T-helper 17 cell (primary cell): Measurements from ENCODE around the gene HMCN1. TPM values are rescaled to one million over a fixed set of nuclear protein-coding genes. Genes with fewer than 3 reads are reported as not detected.
"Not testable (repeated sequence)": the region's sequence is repeated elsewhere in the genome, so short reads cannot be mapped to it uniquely, and the experiment has no call there.

Experiments used
- ATAC-seq: fragments of 150-1000 bp; cut with Tn5 transposase; 2 replicates; pipeline ENCODE4 v1.10.0; 2021; ENCODE audit warnings: mild to moderate bottlenecking, moderate library complexity
- DNase-seq, 3 donors: peaks; one replicate each; pipeline versions ENCODE4 v3.0.0 to v3.0.0-alpha.2; 2020 to 2021
- H3K9me3 ChIP-seq: one replicate; pipeline ENCODE4 v1.7.0; 2013; ENCODE audit warnings: low read length, mild to moderate bottlenecking; ENCODE audit not compliant: control insufficient read depth, poor library complexity, severe bottlenecking
- H3K27ac Mint-ChIP-seq: one replicate; pipeline ENCODE4 v1.8.0; 2022; ENCODE audit warnings: mild to moderate bottlenecking, moderate library complexity, mixed read lengths
- H3K27me3 Mint-ChIP-seq: one replicate; pipeline ENCODE4 v1.8.0; 2022; ENCODE audit warnings: mixed read lengths
- H3K36me3 Mint-ChIP-seq: one replicate; pipeline ENCODE4 v1.8.0; 2022; ENCODE audit warnings: low read depth, mixed read lengths
- H3K4me1 Mint-ChIP-seq: one replicate; pipeline ENCODE4 v1.8.0; 2022; ENCODE audit warnings: mild to moderate bottlenecking, mixed read lengths
- H3K4me3 Mint-ChIP-seq: one replicate; pipeline ENCODE4 v1.8.0; 2022; ENCODE audit warnings: mild to moderate bottlenecking, moderate library complexity, mixed read lengths
- total RNA-seq, 4 donors: library from RNA in 2 of 4; stranded (reverse) in 2 of 4; gene quantifications; one replicate each; pipeline ENCODE4 v1.2.3 and lab custom pipeline; 2022 to 2026

The HMCN1 gene
- total RNA-seq, 2 donors from 2014 or later = 0.05 to 0.57 TPM

GRCh38 chr1:185880779-185881333, 146.7 kb downstream of the HMCN1 start:
- no peak for DNase-seq

GRCh38 chr1:185886046-185886445, 151.9 kb downstream of the HMCN1 start:
- ATAC-seq = no peak
- DNase-seq = no peak
- Mint-ChIP-seq H3K36me3 (no peaks in the 10 kb centered on the region), H3K4me1 (no peaks in the 10 kb centered on the region), H3K27me3 (no peaks in the 10 kb centered on the region), H3K4me3 (no peak overlapping the region), H3K27ac (no peak overlapping the region)
- peaks cover 3% of the 10 kb centered on the region for H3K9me3 ChIP-seq

More at GRCh38 chr1:185880779-185881333, 146.7 kb downstream of the HMCN1 start:
- no peak overlapping the region for H3K27ac Mint-ChIP-seq
- H3K4me1 Mint-ChIP-seq = no peaks in the 10 kb centered on the region
- ATAC-seq = no peak
- H3K9me3 ChIP-seq = no peaks in the 10 kb centered on the region
- no peaks in the 10 kb centered on the region for H3K27me3 Mint-ChIP-seq
- no peak overlapping the region for H3K4me3 Mint-ChIP-seq
- no peaks in the 10 kb centered on the region for H3K36me3 Mint-ChIP-seq

GRCh38 chr1:185886671-185887070, 152.5 kb downstream of the HMCN1 start:
- Mint-ChIP-seq H3K4me1 (no peaks in the 10 kb centered on the region), H3K27ac (no peak overlapping the region), H3K27me3 (no peaks in the 10 kb centered on the region), H3K4me3 (no peak overlapping the region), H3K36me3 (no peaks in the 10 kb centered on the region)
- peaks cover 3% of the 10 kb centered on the region for H3K9me3 ChIP-seq
- DNase-seq (no peak), ATAC-seq (no peak)

GRCh38 chr1:185892831-185893403, 158.7 kb downstream of the HMCN1 start:
- ATAC-seq, H3K27me3 Mint-ChIP-seq, H3K4me1 Mint-ChIP-seq, H3K9me3 ChIP-seq, H3K36me3 Mint-ChIP-seq, H3K4me3 Mint-ChIP-seq, H3K27ac Mint-ChIP-seq, DNase-seq: not testable (repeated sequence)

- no peak overlapping the region for H3K27ac Mint-ChIP-seq
- no peak for ATAC-seq
- no peaks in the 10 kb centered on the region for H3K4me1 Mint-ChIP-seq
- DNase-seq = no peak
- H3K4me3 Mint-ChIP-seq = no peak overlapping the region
- H3K9me3 ChIP-seq = no peaks in the 10 kb centered on the region
- H3K27me3 Mint-ChIP-seq = peaks cover 20% of the 10 kb centered on the region
- H3K36me3 Mint-ChIP-seq = no peaks in the 10 kb centered on the region
These were observed 160.6 kb downstream of the HMCN1 start for GRCh38 chr1:185894791-185895190.

- DNase-seq (no peak), ATAC-seq (no peak)
- H3K27ac Mint-ChIP-seq = no peak overlapping the region
- no peaks in the 10 kb centered on the region for H3K36me3 Mint-ChIP-seq
- H3K4me1 Mint-ChIP-seq = no peaks in the 10 kb centered on the region
- H3K27me3 Mint-ChIP-seq = peaks cover 25% of the 10 kb centered on the region
- no peak overlapping the region for H3K4me3 Mint-ChIP-seq
- H3K9me3 ChIP-seq = no peaks in the 10 kb centered on the region
These were observed 161.2 kb downstream of the HMCN1 start for GRCh38 chr1:185895208-185895900.

- DNase-seq (no peak), ATAC-seq (no peak)
- H3K4me1 Mint-ChIP-seq = no peaks in the 10 kb centered on the region
- H3K36me3 Mint-ChIP-seq = no peaks in the 10 kb centered on the region
- H3K9me3 ChIP-seq = no peaks in the 10 kb centered on the region
- no peak overlapping the region for H3K4me3 Mint-ChIP-seq
- H3K27me3 Mint-ChIP-seq = peaks cover 35% of the 10 kb centered on the region
- H3K27ac Mint-ChIP-seq = no peak overlapping the region
These were observed 162.7 kb downstream of the HMCN1 start for GRCh38 chr1:185896863-185897262.

GRCh38 chr1:185906186-185906585, 172.0 kb downstream of the HMCN1 start:
- Mint-ChIP-seq H3K36me3 (no peaks in the 10 kb centered on the region), H3K4me3 (no peak overlapping the region), H3K4me1 (no peaks in the 10 kb centered on the region), H3K27me3 (peaks cover 14% of the 10 kb centered on the region), H3K27ac (no peak overlapping the region)
- DNase-seq (no peak), ATAC-seq (no peak)
- no peaks in the 10 kb centered on the region for H3K9me3 ChIP-seq

- Mint-ChIP-seq H3K4me3 (no peak overlapping the region), H3K4me1 (no peaks in the 10 kb centered on the region), H3K27ac (no peak overlapping the region), H3K36me3 (no peaks in the 10 kb centered on the region), H3K27me3 (peaks cover 11% of the 10 kb centered on the region)
- ATAC-seq (no peak), DNase-seq (no peak)
- no peaks in the 10 kb centered on the region for H3K9me3 ChIP-seq
These were observed 173.1 kb downstream of the HMCN1 start for GRCh38 chr1:185907246-185907645.

GRCh38 chr1:185911978-185912377, 177.8 kb downstream of the HMCN1 start:
- Mint-ChIP-seq H3K27me3 (peaks cover 18% of the 10 kb centered on the region), H3K4me1 (no peaks in the 10 kb centered on the region), H3K27ac (no peak overlapping the region), H3K36me3 (no peaks in the 10 kb centered on the region), H3K4me3 (no peak overlapping the region)
- H3K9me3 ChIP-seq = no peaks in the 10 kb centered on the region
- no peak for DNase-seq
- no peak for ATAC-seq

GRCh38 chr1:185912504-185912903, 178.3 kb downstream of the HMCN1 start:
- Mint-ChIP-seq H3K36me3 (no peaks in the 10 kb centered on the region), H3K4me1 (no peaks in the 10 kb centered on the region), H3K27ac (no peak overlapping the region), H3K27me3 (peaks cover 14% of the 10 kb centered on the region), H3K4me3 (no peak overlapping the region)
- H3K9me3 ChIP-seq = no peaks in the 10 kb centered on the region
- no peak for ATAC-seq
- no peak for DNase-seq

- ATAC-seq (no peak), DNase-seq (no peak)
- Mint-ChIP-seq H3K4me3 (no peak overlapping the region), H3K27ac (no peak overlapping the region), H3K27me3 (peaks cover 13% of the 10 kb centered on the region), H3K4me1 (no peaks in the 10 kb centered on the region), H3K36me3 (no peaks in the 10 kb centered on the region)
- no peaks in the 10 kb centered on the region for H3K9me3 ChIP-seq
These were observed 179.9 kb downstream of the HMCN1 start for GRCh38 chr1:185914089-185914488.

GRCh38 chr1:185916861-185917260, 182.7 kb downstream of the HMCN1 start:
- Mint-ChIP-seq H3K36me3 (no peaks in the 10 kb centered on the region), H3K4me1 (no peaks in the 10 kb centered on the region), H3K27me3 (peaks cover 22% of the 10 kb centered on the region), H3K4me3 (no peak overlapping the region), H3K27ac (no peak overlapping the region)
- no peak for DNase-seq
- ATAC-seq = no peak
- H3K9me3 ChIP-seq = no peaks in the 10 kb centered on the region

- H3K9me3 ChIP-seq = no peaks in the 10 kb centered on the region
- Mint-ChIP-seq H3K27me3 (peaks cover 20% of the 10 kb centered on the region), H3K27ac (no peak overlapping the region), H3K4me1 (no peaks in the 10 kb centered on the region), H3K36me3 (no peaks in the 10 kb centered on the region), H3K4me3 (no peak overlapping the region)
- no peak for ATAC-seq
- no peak for DNase-seq
These were observed 183.5 kb downstream of the HMCN1 start for GRCh38 chr1:185917646-185918045.
